ENCODE measurements around the gene AIPL1.

GRCh38 chr17:6435968-6436367 is 1.0 kb upstream of the AIPL1 start:
- TF ChIP-seq NR2C1 (IDR thresholded peaks at IDR 0.05): no peak
- TF ChIP-seq CEBPZ (IDR thresholded peaks at IDR 0.05; ENCODE audit: low read depth, low read length): no peak
